ENCODE measurements around the gene SLITRK3.

GRCh38 chr3:165212580-165212979 is 16.4 kb upstream of the SLITRK3 start:
- TF ChIP-seq CTCF (IDR thresholded peaks at IDR 0.05) (no peak), POLR2A (IDR thresholded peaks at IDR 0.05) (no peak)
